GM18868 (cell line): ENCODE results near the gene TM7SF2.

Experiments
- ATAC-seq: cut with Tn5 transposase; IDR thresholded peaks from one replicate; pipeline ENCODE4 v1.9.1; 2021; ENCODE audit warnings: mild to moderate bottlenecking, moderate library complexity; ENCODE audit not compliant: unreplicated experiment

TM7SF2 gene

DNA sequence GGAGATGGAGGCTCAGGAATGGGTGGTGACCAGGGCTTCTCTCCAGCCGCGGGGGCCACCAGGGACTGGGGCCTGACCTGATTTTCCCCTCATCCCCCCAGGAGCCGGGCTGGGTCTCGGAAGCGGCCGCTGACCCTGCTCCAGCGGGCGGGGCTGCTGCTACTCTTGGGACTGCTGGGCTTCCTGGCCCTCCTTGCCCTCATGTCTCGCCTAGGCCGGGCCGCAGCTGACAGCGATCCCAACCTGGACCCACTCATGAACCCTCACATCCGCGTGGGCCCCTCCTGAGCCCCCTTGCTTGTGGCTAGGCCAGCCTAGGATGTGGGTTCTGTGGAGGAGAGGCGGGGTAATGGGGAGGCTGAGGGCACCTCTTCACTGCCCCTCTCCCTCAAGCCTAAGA lies 23.8 kb upstream of the TM7SF2 start:
- ATAC-seq = no peak

DNA sequence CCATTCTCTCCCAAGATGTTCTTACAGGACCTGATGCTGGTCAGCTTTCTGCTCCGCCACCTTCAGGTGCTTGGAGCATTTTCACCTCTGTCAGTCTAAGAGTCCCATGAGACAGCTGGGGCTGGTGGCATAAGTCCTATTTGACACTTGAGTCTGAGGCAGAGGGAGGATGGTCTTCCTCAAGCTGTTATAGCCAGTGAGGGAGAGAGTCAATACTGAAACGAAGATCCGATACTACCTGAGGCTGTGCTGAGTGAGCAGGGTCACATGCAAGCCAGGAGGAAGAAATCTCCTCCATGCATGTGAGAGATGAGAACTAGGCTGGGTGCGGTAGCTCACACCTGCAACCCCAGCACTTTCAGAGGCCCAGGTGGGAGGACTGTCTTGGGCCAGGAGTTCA lies 22.1 kb upstream of the TM7SF2 start:
- no peak for ATAC-seq

DNA sequence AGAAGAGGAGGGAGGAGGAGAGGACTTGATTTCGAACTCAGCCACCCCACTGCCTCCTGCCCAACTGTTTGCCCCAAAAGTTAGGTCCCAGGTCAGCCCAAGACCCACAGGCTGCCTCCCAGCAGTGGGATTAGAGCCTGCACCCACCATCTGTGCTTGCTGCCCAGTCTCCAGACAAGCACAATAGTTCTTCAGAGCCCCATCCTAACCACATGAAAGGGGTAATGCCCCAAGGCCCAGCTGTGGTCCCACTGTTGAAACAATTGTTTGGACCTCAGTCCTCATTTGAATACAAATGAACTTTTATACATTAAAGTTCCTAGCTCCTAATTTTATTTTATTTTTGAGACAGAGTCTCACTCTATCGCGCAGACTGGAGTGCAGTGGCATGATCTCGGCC lies 21.0 kb upstream of the TM7SF2 start:
- no peak for ATAC-seq

DNA sequence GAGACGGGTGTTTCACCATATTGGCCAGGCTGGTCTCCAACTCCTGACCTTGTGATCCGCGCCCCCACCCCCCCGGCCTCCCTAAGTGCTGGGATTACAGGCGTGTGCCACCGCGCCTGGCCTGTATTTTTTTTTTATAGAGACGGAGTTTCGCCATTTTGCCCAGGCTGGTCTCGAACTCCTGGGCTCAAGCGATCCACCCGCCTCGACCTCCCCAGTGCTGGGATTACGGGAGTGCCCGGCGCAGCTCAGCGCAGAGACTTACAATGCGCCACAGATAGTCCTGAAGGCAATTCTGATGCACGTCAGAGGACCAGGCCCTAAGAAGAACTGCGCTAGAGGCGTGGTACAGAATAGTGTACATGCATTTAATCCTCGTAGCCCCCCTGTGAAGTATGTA lies 16.2 kb upstream of the TM7SF2 start:
- ATAC-seq = no peak

DNA sequence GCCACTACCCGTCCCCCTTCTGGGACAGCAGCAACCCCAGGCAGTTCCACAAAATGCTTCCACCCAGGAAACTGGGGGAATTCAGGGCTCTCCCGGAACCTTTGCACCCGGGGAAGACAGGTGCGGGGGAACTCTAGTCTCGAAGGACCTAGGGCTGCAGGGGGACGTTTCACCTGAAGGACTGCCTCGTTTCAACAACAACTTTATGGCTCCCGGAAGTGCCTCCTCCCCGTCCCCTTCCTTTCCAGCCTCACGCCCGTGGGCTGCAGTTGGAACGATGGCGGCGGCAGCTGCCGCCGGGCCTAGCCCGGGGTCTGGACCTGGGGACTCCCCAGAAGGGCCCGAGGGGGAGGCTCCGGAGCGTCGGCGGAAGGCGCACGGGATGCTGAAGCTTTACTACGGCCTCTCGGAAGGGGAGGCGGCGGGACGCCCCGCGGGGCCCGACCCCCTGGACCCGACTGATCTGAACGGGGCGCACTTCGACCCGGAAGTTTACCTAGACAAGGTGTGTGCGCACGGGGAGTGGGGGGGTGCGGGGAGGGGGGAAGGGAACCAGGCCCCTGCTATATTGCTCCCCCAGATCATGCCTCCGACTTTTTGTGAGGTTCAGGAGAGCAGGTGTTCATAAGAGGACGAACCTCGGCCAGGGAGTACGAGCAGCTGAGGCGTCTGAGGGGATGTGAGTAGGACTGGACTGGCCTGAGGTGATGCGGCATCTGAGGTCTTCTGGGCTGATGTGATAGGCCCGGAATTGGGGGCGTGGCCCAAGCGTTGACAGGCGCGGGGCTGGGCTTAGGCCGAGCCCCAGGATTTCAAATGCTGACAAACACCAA lies 15.5 kb upstream of the TM7SF2 start, which contains the start of gene VPS51:
TSS of gene VPS51 (plus strand) at position 241 of the 833 bp plus-strand sequence. CDS start at position 278, 37 bp downstream.
- peak; percentile 83 for ATAC-seq

DNA sequence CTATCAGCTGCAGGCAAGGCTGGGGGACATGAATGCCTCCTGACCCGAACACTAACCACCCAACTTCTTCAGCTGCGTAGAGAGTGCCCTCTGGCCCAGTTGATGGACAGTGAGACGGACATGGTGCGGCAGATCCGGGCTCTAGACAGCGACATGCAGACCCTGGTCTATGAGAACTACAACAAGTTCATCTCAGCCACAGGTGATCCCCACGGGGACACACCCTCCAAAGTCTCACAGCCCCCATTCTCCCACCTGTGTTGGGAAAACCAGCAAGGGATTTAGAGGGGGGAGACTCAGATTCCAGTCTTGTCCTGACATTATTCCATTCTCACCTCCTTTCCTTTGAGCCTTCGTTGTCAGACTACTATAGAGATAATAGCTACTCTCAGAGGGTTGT lies 14.7 kb upstream of the TM7SF2 start:
- no peak for ATAC-seq

DNA sequence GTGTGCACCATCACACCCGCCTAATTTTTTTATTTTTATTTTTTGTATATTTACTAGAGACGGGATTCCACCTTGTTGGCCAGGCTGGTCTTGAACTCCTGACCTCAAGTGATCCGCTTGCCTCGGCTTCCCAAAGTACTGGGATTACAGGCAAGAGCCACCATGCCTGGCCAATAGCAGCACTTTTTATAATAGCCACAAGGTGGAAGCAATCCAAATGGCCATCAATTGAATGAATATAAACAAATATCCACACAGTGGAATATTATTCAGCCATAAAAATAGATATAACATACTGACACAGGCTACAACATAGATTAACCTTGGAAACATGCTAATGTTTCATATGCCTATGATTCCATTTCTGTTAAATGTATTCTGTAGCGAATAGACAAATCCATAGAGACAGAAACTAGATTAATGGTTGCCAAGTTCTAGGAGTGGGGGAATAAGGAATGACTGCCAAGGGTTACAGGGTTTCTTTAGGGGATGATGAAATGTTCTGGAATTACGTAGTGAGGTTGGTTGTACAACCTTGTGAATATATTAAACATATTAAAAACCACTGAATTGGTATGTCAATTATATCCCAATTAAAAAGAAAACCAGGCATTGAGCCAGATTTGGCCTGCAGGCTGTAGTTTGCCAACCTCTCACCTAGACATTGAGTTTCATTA lies 10.9 kb upstream of the TM7SF2 start:
- ATAC-seq = no peak

DNA sequence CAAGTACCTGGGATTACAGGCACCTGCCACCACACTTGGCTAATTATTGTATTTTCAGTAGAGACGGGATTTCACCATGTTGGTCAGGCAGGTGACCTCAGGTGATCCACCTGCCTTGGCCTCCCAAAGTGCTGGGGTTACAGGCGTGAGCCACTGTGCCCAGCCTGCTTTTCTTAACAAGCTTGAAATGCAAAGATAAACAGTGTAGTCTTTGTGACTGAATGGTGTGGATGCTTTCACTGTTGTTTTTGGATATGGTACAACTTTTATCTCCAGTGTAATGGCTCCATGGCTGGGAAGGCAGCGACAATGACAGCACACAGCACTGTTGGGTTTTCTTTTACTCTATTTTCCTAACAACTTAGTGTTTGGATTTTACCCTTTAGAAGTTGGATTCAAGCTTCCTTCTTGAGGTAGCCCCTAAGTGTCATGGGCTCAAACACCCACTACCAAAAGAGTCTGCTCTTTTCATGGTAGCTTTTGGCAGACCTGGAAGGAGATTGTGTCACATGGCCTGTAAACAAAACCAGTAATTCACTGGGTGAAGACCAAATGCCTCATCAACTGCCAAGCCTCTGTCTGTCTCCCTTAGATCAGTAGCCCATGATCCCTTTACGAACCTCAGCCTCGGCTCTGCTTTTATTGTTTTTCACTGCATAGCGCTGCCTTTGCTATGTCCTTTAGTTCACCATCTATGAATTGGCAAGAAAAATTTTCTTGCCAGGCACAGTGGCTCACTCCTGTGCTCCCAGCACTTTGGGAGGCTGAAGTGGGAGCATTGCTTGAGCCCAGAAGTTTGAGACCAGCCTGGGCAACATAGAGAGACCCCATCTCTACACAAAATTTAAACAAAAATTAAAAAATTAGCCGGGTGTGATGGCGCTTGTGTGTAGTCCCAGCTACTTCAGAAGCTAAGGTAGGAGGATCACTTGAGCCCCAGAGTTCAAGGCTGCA lies 9.3 kb upstream of the TM7SF2 start:
- no peak for ATAC-seq

DNA sequence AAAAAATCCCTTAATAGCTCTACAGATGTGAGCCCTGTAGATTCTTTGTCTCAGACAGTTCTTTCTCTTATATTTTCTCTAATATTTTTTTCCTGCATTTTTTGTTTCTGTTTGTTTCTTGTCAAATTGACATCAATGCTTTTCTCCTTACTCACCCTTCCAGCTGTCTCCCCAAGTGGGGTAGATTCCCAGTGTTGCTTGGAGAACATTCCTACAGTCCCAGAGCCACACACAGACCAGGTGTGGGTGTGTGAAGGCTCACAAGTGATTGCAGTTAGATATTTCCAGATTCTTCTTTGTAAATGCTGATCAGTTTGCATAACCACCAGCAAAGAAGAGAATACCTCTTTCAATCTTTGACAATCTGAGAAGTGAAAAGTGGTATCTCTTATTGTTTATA lies 8.2 kb upstream of the TM7SF2 start:
- ATAC-seq = no peak

DNA sequence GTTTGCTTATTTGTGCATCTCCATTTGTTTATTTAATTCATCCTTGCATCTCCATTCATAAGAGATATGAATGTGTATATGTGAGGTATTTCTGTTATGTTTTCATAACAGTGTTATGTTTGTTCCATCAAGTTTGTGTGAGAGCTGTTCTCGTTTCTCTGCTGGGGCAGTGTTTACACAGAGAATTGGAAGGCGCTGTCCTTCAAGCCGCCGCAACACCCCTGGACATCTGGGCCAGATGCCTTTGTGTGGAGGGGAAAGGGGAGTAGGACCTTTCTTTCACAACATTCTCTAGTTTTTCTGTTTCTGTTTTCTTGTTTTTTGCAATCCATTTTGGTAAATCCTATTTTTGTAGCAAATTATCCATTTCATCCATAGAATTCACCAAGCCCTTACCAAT lies 7.0 kb upstream of the TM7SF2 start:
- ATAC-seq = no peak

DNA sequence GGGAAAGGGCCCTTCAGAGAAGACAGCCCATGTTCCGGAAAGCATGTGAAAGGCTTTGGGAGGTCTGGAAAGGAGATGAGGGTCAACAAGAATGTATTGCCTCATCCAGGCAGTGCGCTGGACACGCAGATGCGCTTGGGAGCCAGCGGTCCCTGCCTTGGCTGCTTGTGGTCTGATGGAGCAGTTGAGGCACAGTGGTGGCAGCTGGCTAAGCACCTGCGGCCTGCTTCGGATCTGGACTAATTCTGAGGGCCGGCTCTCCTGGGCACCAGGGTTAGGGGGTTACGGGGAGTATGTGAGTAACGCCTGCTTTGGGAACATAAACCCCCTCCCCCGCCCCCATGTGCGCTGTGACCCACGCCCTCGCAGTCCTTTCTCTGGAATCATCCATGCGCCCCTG lies 4.6 kb upstream of the TM7SF2 start:
- ATAC-seq = no peak

DNA sequence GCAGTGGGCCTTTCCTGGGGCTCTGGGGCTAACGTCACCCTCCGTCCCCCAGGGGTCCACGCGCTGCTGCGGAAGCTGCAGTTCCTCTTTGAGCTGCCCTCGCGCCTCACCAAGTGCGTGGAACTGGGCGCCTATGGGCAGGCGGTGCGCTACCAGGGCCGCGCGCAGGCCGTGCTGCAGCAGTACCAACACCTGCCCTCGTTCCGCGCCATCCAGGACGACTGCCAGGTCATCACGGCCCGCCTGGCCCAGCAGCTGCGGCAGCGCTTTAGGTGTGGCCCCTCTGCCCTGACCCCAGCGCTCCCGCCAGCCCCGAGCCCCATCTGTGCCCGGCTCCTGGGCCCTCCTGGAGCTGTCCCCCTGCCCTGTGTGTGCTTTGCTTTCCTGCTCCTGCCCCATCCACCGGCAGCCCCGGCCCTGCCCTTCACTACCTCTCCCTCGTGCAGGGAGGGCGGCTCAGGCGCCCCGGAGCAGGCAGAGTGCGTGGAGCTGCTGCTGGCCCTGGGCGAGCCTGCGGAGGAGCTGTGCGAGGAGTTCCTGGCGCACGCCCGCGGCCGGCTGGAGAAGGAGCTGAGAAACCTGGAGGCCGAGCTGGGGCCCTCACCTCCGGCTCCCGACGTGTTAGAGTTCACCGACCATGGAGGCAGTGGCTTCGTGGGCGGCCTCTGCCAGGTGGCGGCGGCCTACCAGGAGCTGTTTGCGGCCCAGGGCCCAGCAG lies 3.8 kb upstream of the TM7SF2 start:
- ATAC-seq = no peak

DNA sequence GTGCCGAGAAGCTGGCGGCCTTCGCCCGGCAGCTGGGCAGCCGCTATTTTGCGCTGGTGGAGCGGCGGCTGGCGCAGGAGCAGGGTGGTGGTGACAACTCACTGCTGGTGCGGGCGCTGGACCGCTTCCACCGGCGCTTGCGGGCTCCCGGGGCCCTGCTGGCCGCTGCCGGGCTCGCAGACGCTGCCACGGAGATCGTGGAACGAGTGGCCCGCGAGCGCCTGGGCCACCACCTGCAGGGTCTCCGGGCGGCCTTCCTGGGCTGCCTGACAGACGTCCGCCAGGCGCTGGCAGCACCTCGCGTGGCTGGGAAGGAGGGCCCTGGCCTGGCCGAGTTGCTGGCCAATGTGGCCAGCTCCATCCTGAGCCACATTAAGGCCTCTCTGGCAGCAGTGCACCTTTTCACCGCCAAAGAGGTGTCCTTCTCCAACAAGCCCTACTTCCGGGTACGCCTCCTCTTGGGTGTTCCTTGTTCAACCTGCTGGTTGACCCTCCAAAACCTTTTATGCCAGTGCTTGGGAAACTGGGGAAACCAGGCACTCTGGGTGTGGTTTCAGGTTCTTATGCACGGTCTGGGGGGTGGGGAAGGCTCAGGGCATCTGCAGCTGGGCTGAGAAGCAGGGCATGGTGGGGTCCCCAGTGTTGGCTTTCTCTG lies 3.1 kb upstream of the TM7SF2 start:
- no peak for ATAC-seq

DNA sequence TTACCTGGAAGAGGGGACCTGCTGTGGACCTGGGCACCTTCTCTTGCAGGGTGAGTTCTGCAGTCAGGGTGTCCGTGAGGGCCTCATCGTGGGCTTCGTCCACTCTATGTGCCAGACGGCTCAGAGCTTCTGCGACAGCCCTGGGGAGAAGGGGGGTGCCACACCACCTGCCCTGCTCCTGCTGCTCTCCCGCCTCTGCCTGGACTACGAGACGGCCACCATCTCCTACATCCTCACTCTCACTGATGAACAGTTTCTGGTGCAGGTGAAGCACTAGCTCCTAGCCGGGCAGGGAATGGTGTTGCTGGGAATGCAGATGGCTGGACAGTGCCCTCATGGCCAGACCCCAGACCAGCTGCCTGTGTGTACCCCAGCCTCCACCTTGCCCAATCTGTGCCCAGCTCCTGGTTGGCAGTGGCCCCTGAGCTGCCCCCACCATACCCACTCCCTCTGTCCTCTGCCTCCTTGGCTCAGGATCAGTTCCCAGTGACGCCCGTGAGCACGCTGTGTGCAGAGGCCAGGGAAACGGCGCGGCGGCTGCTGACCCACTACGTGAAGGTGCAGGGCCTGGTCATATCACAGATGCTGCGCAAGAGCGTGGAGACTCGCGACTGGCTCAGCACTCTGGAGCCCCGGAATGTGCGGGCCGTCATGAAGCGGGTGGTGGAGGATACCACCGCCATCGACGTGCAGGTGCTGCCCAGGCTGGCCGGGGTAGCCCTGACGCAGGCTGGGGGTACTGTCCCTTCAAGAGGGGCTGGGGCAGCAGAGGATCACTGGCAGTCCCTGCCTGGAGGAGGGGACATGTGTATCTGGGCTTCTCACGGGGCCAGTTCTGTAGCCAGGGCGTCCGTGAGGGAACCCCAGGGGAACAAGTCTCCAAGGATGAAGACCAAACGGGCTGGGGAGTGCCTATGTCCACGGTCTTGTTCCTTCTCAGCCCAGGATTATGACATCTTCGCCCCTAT lies 2.2 kb upstream of the TM7SF2 start:
- no peak for ATAC-seq

DNA sequence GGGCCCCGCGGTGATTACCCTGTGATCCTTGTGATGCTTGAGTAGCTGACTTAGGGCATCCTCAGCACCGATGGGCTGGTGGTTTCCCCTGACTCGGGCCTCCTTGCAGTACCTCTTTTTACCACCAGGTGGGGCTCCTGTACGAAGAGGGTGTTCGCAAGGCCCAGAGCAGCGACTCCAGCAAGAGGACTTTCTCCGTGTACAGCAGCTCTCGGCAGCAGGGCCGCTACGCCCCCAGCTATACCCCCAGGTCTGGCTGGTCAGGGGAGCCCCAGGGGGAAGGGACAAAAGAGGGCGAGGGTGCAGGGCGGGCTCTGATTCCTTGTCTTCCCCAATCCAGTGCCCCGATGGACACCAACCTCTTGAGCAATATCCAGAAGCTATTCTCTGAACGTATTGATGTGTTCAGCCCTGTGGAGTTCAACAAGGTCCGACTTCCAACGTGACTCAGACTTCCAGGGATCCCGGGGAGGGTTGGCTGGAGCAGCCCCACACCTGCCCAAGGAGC lies 1.3 kb upstream of the TM7SF2 start:
- ATAC-seq = no peak

DNA sequence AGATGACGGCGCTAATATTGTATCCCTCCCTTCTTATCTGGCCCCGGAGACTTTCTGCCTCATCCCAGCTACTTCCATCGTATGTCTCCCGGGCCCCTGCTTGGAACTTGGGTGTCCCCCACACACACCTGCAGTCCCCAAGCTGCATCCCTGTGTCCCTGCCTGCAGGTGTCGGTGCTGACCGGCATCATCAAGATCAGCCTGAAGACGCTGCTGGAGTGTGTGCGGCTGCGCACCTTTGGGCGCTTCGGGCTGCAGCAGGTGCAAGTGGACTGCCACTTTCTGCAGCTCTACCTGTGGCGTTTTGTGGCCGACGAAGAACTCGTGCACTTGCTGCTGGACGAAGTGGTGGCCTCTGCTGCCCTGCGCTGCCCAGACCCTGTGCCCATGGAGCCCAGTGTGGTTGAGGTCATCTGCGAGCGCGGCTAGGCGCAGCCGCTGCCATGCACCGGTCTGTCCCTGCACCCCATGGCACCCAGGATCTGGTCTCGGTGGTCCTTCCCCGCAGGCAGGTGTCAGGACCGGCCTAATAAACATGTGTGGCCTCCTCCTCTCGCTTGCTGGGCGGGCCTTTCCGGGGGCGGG lies 421 bp upstream of the TM7SF2 start:
- ATAC-seq = no peak

DNA sequence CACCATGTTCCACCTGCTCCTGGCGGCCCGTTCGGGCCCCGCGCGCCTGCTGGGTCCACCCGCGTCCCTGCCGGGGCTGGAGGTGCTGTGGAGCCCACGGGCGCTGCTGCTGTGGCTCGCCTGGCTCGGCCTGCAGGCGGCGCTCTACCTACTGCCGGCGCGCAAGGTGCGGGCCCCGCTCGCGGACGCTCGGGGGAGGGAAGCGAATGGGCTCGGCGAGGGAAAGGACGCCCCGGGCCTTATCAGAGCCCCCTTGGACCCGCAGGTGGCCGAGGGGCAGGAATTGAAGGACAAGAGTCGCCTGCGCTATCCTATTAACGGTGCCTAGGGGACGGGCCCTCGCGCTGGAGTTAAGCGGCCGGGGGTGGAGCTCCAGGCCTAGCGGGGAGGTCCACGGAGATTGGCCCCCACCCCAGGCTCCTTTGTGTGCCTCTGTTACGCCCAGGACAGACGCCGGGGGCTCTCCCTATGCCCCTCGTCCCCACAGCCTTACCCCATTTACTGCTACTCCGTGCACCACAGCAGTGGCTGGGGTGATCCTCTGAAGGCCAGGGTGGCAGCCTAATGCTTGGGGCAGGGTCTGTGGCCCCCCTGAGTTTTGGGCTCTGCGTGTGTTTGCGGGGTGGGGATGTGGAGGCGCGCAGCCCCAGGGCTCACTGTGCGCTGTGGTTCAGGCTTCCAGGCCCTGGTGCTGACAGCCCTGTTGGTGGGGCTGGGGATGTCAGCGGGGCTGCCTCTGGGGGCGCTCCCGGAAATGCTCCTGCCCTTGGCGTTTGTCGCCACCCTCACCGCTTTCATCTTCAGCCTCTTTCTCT lies 1.1 kb downstream of the TM7SF2 start:
- ATAC-seq = peak; percentile 30

DNA sequence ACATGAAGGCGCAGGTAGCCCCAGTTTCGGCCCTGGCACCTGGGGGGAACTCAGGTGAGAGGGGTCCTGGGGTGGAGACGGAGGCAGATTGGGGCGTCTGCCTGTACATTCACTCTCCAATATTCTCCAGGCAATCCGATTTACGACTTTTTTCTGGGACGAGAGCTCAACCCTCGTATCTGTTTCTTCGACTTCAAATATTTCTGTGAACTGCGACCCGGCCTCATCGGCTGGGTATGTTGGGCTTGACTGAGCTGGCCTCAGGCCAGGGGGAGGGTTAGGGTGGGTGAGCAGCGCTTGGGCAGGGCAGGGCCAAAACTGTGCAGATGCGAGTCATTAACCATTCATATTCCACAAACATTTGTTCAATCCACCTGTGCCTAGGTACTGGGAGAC lies 1.7 kb downstream of the TM7SF2 start:
- no peak for ATAC-seq
